A673 (cell line): Measurements from ENCODE around the gene ANKRD52.

Experiments used
- CTCF ChIP-seq: fragments of 300-800, 200-600 bp; sonication (generic); conservative IDR thresholded peaks from 2 replicates; pipeline ENCODE4 v1.5.1; 2017; ENCODE audit warnings: low read depth, mild to moderate bottlenecking, antibody characterized with exemption, low read length, moderate library complexity, mixed read lengths
- EZH2 ChIP-seq: fragments of 200-600 bp; sonication (generic); IDR thresholded peaks from 2 replicates; pipeline ENCODE4 v1.6.1; 2017; ENCODE audit warnings: borderline replicate concordance, low read depth, mild to moderate bottlenecking, mixed read lengths, antibody characterized with exemption, low read length; ENCODE audit not compliant: poor library complexity, severe bottlenecking

- no peak for TF ChIP-seq EZH2
- no peak for TF ChIP-seq CTCF
These were observed 49.2 kb upstream of the ANKRD52 start for GRCh38 chr12:56307221-56307965.
